ENCODE data around the gene MAN1A1.

- no peak for TF ChIP-seq JUNB (IDR thresholded peaks at IDR 0.05; ENCODE audit: unreplicated experiment)
- no peak for TF ChIP-seq POLR2AphosphoS5 (IDR thresholded peaks at IDR 0.05; ENCODE audit: low read depth)
- TF ChIP-seq CTCF (conservative IDR thresholded peaks at IDR 0.05; ENCODE audit: low read depth in 2 of 2) = no peak
- no peak for TF ChIP-seq EZH2 (IDR thresholded peaks at IDR 0.05; ENCODE audit: low read depth, unreplicated experiment)
- no peak for TF ChIP-seq REST (IDR thresholded peaks at IDR 0.05; ENCODE audit: unreplicated experiment)
- TF ChIP-seq EZH2phosphoT487 (IDR thresholded peaks at IDR 0.05; ENCODE audit: unreplicated experiment) = no peak
- TF ChIP-seq CREB1 (CRISPR knock-in tag; IDR thresholded peaks at IDR 0.05; ENCODE audit: low read depth) = no peak
Observed at GRCh38 chr6:119337252-119337651, 12.3 kb downstream of the MAN1A1 start.
